Hematopoietic multipotent progenitor cell (in vitro differentiated cells): ENCODE data around the gene RASGRP1. TPM values are rescaled to one million over a fixed set of nuclear protein-coding genes. Genes with fewer than 3 reads are reported as not detected.

Experiments
- DNase-seq, 3 donors: peaks; one replicate each; pipeline ENCODE4 v3.0.0-alpha.2; 2011 to 2015; ENCODE audit warnings: low read depth in 2 of 3, low spot score in 2 of 3
- total RNA-seq: library from RNA; depleted of rRNA; stranded (reverse); fragments of >200 nt; gene quantifications from one replicate; pipeline ENCODE4 v1.2.3, GENCODE V29; 2012

Gene RASGRP1
- total RNA-seq, 1 donor = 2.7 TPM

DNA sequence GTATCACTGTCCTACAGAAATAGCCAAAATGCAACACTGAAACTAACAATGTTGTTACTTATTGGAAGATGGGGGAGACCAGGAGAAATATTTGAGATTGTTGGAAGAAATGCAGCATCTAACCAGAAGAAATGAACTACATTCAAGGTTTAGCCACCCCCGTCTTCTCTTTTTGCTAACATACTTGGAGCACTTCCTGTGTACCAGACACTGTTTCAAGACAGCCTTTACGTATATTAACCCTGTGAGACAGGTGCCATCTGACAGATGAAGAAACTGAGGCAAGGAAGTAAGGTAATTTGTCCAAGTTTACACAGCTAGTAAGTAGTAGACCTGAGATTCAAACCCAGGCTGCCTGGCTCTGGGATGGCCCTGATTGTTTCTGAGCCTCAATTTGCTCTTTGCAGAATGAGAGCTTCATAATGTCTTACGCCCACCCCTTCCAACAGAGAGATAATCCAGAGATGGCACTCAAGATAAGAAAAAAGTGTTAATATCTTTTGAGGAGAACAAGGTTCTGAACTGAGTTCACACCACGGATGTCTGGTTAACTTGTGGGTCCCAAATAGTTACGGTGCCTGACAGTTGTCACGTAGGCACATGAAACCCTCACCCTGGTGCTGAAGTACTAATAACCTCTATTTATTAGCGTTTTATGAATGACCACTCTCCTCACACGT lies 26.1 kb downstream of the RASGRP1 start:
- DNase-seq = no peak

DNA sequence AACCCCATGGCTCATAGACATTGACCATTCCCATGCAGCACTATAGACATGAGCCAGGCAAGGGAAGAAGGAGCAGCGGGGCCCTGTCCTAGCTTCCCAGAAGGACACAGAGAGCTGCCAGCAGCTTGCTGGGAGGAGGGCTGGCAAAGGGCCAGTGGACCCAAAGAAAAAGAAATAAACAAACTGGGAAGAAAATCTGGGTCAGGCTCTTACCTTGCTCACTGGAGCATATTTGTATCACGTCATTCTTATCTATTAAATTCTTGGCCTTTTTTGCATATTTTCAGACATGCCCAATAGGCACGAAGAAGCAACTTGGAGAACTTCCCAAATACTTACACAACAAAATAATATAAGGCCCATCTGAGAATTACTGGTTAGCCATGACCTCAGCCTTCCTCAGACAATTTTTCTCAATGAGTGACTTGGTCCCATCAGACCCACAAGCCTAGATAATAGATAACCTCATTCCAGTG lies 28.4 kb downstream of the RASGRP1 start:
- DNase-seq = no peak

DNA sequence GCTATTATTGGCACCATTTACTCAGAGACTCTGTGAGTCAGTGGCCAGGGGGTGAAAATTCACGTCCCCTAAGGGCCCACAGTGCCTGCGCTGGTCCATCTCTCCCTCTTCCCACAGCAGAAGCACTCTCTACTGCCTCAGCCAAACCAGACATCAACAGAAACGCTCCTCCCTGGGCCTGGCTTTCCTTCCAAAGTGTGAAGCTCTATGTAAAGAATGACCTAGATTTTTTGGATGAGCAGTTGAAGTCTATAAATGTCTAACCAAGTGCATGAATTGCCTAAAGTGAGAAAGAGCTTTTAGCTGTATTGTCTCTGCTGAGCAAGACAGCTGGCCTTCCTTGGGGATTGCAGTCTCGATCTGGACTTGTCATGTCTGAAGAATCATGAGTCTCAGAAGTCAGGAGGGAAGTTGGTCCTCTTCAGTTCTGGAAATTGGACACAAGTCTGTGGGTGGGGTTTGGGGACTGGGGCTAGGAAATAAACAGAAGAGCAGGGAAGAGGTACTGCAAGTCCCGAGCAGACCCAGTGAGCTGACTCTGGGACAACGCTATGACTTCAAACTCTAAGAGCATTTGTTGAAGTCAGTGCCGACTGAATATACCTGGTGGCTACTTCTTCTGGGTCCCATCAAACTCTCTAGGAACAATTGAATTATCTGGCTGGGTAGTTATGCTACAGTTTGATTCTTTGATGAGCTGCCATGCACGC lies 29.0 kb downstream of the RASGRP1 start:
- DNase-seq = no peak

GRCh38 chr15:38534691-38535090 lies 29.9 kb downstream of the RASGRP1 start:
- DNase-seq = no peak

- DNase-seq = no peak
Measured at GRCh38 chr15:38533926-38534325, 30.7 kb downstream of the RASGRP1 start.

- no peak for DNase-seq
Measured at GRCh38 chr15:38533416-38533915, 31.1 kb downstream of the RASGRP1 start.

DNA sequence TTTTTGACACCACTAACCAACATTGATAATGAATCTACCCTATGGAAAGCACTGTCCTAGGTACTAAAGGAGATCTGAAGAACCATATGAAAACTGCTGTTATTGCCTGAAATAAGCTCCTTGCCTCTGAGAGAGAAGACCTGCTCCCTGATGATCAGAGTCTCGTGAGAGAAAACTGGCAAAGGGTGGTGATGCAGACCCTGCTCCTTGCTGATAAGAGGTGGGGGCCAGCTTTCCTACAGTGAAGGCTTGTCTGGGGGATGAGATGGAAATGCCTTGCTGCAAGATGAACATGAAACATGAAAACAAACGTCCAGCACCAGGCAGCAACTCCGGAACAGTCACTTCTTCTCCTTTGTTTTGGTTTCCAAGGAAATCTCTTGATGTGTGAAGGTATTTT lies 31.9 kb downstream of the RASGRP1 start:
- DNase-seq = no peak

GRCh38 chr15:38531509-38531908 lies 33.1 kb downstream of the RASGRP1 start:
- no peak for DNase-seq

DNA sequence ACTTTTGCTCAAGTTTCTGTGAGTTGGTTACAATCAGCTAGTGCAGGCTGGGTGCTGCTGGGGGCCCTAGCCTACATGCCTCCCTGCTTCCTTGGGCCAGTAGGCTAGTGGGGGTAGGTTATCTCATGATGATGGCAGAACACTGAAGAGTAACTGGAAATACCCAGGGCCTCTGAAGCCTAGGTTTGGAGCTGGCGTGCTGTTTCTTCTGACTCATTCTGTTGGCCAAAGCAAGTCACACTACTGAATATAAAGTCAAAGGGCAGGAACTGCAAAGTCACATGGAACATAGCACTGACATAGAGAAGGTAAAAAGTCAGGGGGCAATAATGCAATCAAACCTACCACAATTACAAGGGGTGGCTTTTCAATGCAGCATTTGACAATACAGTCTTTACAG lies 34.5 kb downstream of the RASGRP1 start:
- DNase-seq = no peak

DNA sequence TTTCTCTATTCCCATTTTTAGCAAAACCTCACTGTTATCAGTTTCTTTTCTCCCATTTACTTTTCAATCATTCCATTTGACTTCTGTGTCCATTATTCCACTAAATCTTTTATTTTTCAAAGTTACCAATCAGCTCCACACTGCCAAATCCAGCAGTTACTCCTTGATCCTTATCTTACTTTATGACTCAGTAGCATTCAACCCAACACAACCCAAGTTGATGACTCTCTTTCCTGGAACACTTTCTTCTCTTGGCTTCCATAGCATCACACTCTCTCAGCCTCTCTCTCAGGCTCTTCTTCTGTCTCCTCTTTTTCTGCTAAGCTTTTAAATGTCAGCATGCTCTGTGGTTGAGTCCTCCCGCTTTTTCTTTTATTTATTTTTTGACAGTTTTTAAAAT lies 36.3 kb downstream of the RASGRP1 start:
- no peak for DNase-seq

DNA sequence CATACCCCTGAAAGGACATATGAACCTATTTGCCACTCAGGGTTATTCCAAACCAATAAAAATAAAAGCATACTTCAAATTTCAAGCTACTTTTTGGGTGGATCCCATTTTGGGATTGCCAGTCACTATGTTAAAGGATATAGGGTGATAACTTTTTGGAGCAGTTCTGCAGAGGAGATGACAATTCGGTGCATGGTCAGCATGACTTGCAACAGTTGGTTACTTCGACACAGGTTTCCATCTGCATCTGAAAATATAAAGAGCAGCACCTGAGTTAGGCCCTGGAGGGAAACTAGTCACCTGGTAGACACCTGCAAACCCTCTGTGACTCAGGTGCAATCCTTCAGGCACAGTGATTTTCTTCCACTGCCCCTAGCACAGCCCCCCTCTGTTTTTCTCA lies 38.5 kb downstream of the RASGRP1 start:
- DNase-seq = no peak

- no peak for DNase-seq
Measured at GRCh38 chr15:38525489-38525888, 39.1 kb downstream of the RASGRP1 start.

GRCh38 chr15:38524156-38524555 lies 40.5 kb downstream of the RASGRP1 start:
- no peak for DNase-seq

GRCh38 chr15:38522922-38523321 lies 41.7 kb downstream of the RASGRP1 start:
- no peak for DNase-seq

DNA sequence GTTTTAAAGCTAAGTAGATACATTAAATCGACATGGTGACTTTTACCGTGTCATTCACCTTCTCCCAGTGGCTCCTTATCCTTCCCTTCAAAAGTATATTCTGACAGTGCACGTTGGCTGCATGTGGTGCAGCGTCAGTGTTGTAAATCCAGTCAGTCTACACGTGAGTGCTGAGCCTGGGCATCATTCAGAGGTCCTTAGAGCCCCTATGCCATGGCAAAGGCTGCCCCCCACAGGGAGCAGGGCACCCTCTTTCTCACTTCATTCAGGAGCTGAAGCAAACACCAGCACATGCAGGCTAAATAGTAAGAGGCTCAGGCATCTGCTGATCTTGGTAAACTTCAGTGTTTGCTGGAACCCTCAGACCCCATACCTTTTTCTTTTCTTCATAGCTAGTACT lies 43.3 kb downstream of the RASGRP1 start:
- no peak for DNase-seq

DNA sequence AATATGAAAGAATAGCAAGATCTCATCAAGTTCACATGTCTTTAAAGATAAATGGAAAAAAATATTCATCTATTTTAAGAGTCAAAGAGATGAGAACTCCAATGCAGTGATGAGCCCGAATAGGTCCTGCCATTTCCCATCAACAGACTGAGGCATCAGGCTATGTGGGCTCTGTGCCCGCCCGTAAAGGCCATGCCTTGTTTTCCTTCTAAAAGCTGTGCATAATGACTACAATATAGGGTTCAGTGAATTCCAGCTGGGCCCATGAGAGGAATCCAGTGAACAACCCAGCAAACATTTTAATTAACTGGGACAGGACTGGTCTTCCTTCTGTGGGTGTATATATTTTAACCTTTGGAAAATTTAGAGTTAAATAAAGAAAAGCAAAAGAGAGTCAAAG lies 44.6 kb downstream of the RASGRP1 start:
- DNase-seq = no peak

DNA sequence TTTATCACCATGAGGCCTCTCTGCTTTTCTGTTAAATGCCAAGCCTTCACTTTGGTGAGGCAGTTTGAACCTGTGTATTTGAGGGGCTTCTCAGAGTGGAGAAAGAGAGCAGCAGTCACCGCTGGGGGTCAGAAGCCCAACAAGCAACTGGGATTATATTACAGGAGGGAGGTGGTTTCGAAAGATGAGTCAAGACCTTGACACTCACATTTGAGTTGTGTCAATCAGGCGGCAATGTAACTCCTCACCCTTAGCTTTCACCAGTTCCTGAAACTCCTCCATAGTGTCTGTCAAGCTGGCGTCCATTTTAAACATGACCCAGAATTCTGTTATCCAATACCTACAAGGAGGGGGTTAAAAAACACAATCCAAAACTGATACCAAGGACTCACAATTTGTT lies 46.5 kb downstream of the RASGRP1 start:
- no peak for DNase-seq

GRCh38 chr15:38517312-38517975 lies 47.2 kb downstream of the RASGRP1 start:
- DNase-seq = no peak

DNA sequence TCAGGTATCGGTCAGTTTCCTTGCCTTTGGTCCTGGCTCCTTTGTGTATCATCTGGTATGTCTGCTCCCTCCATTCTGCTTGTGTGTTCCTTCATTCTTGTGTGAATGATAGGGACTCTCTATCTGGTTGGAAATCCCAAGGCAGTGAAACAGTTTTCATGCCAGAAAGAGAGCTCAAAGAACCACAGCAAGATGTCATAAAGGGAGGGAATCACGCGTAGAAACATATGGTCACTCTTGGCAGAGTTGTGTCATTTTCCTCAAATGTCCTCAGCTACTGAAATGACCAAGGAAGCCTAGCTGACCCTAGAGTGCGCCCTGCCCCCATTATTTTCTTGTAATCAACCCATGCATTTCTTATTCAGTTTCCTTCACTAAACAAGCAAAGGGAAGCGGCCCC lies 48.0 kb downstream of the RASGRP1 start:
- no peak for DNase-seq

GRCh38 chr15:38514601-38515000 lies 50.0 kb downstream of the RASGRP1 start:
- no peak for DNase-seq

GRCh38 chr15:38512901-38513300 lies 51.7 kb downstream of the RASGRP1 start:
- no peak for DNase-seq

- DNase-seq = no peak
Measured at GRCh38 chr15:38509152-38509551, 55.5 kb downstream of the RASGRP1 start.
